ENCODE measurements around the gene CACNA1E. TPM values are rescaled to one million over a fixed set of nuclear protein-coding genes. Genes with fewer than 3 reads are reported as not detected.

CACNA1E gene
- total and polyA plus RNA-seq, 2 experiments from 2014 or later, result 0.32 to 1.1 TPM

DNA sequence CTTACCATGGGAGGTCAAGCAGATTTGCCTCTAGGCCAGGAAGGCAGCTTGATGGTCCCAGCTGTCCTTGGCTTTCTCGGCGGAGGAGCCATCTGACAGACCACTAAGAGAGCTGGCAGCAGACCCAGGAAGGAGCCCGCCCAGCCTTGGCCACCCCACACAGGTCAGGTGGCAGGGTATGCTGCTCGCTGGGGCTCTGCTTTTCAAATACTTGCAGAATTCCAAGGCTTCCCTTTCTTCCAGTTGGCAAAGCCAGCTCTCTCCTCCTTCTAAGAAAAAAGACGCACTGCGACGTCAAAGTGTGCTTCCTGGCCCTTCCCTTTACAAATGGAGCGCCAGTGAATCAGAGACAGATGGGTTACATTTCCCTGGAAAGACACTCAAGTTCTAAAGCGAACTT, 229.4 kb downstream of the CACNA1E start:
- Histone ChIP-seq H2AFZ (no peak overlapping the region), H3K27ac (ENCODE audit: low read depth) (no peak overlapping the region), H3K4me1 (ENCODE audit: insufficient read depth) (peaks cover 10% of the 10 kb centered on the region), H3K4me2 (no peak overlapping the region), H3K79me2 (replicated peaks; ENCODE audit: insufficient read depth) (no peaks in the 10 kb centered on the region), H3K9me2 (ENCODE audit: insufficient read depth) (peaks cover 30% of the 10 kb centered on the region), H3K36me3 (ENCODE audit: insufficient read depth) (no peaks in the 10 kb centered on the region), H3K27me3 (ENCODE audit: insufficient read depth) (no peaks in the 10 kb centered on the region), H3F3A (replicated peaks; ENCODE audit: low read depth) (no peaks in the 10 kb centered on the region), H3K4me3 (no peak overlapping the region), H4K20me1 (replicated peaks; ENCODE audit: insufficient read depth) (no peaks in the 10 kb centered on the region)
- H3K27me3 Mint-ChIP-seq (ENCODE audit: insufficient read depth, low read depth, poor library complexity), result peaks cover 9% of the 10 kb centered on the region
- no peak overlapping the region for H3K4me3 Mint-ChIP-seq
- H3K27ac Mint-ChIP-seq, result no peak overlapping the region
- no peak for TF ChIP-seq POLR2AphosphoS5 (IDR thresholded peaks at IDR 0.05; ENCODE audit: low read depth)
- no peaks in the 10 kb centered on the region for H3K36me3 Mint-ChIP-seq (ENCODE audit: low read depth)
- peaks cover 25% of the 10 kb centered on the region for H3K4me1 Mint-ChIP-seq
- no peaks in the 10 kb centered on the region; the same call in 2 of the 3 replicates for H3K9me3 Mint-ChIP-seq
- no peak for DNase-seq (ENCODE audit: low spot score)
- ATAC-seq, result no peak

DNA sequence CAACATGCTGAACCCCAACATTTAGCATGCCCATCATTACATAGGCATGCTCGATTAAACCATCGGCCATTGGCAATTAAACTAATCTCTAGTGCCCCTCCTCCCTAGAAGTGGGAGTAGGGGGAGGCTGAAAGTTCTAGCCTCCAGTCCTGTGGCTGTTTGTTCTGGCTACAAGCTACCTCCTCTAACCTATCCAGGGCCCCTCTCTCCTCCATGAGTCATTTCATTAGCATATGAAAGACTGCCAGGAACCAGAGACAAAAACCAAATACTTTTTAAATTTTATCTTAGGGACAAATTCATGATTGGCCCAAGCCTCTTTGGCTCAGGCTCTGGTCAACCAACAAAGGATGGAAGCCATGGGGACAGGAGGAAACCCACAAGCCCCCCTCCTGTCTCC, 231.1 kb downstream of the CACNA1E start:
- peaks cover 5% of the 10 kb centered on the region for H3K27me3 Mint-ChIP-seq (ENCODE audit: insufficient read depth, low read depth, poor library complexity)
- H2AFZ ChIP-seq, result peak overlapping the region; percentile 83; the same call in 1 of the 2 replicates
- H3K4me1 Mint-ChIP-seq, result peaks cover 36% of the 10 kb centered on the region
- no peaks in the 10 kb centered on the region for H4K20me1 ChIP-seq (replicated peaks; ENCODE audit: insufficient read depth)
- H3K27ac ChIP-seq (ENCODE audit: low read depth), result no peak overlapping the region
- peaks cover 24% of the 10 kb centered on the region; the same call in 1 of the 2 replicates for H3K9me2 ChIP-seq (ENCODE audit: insufficient read depth)
- no peaks in the 10 kb centered on the region for H3K36me3 ChIP-seq (ENCODE audit: insufficient read depth)
- no peaks in the 10 kb centered on the region for H3K27me3 ChIP-seq (ENCODE audit: insufficient read depth)
- peak; percentile 73 for ATAC-seq
- H3K4me3 ChIP-seq, result no peak overlapping the region
- H3K79me2 ChIP-seq (replicated peaks; ENCODE audit: insufficient read depth), result no peaks in the 10 kb centered on the region
- no peak overlapping the region; the same call in 1 of the 2 replicates for H3K4me2 ChIP-seq
- no peak overlapping the region for H3K27ac Mint-ChIP-seq
- H3K4me1 ChIP-seq (ENCODE audit: insufficient read depth), result peaks cover 15% of the 10 kb centered on the region
- no peaks in the 10 kb centered on the region; the same call in 2 of the 3 replicates for H3K9me3 Mint-ChIP-seq
- DNase-seq (ENCODE audit: low spot score), result peak; percentile 27
- H3K4me3 Mint-ChIP-seq, result no peak overlapping the region
- no peaks in the 10 kb centered on the region for H3K36me3 Mint-ChIP-seq (ENCODE audit: low read depth)
- no peaks in the 10 kb centered on the region for H3F3A ChIP-seq (replicated peaks; ENCODE audit: low read depth)
- TF ChIP-seq, protein P1, sequence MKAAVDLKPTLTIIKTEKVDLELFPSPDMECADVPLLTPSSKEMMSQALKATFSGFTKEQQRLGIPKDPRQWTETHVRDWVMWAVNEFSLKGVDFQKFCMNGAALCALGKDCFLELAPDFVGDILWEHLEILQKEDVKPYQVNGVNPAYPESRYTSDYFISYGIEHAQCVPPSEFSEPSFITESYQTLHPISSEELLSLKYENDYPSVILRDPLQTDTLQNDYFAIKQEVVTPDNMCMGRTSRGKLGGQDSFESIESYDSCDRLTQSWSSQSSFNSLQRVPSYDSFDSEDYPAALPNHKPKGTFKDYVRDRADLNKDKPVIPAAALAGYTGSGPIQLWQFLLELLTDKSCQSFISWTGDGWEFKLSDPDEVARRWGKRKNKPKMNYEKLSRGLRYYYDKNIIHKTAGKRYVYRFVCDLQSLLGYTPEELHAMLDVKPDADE (IDR thresholded peaks at IDR 0.05), result no peak
- TF ChIP-seq, protein P2, sequence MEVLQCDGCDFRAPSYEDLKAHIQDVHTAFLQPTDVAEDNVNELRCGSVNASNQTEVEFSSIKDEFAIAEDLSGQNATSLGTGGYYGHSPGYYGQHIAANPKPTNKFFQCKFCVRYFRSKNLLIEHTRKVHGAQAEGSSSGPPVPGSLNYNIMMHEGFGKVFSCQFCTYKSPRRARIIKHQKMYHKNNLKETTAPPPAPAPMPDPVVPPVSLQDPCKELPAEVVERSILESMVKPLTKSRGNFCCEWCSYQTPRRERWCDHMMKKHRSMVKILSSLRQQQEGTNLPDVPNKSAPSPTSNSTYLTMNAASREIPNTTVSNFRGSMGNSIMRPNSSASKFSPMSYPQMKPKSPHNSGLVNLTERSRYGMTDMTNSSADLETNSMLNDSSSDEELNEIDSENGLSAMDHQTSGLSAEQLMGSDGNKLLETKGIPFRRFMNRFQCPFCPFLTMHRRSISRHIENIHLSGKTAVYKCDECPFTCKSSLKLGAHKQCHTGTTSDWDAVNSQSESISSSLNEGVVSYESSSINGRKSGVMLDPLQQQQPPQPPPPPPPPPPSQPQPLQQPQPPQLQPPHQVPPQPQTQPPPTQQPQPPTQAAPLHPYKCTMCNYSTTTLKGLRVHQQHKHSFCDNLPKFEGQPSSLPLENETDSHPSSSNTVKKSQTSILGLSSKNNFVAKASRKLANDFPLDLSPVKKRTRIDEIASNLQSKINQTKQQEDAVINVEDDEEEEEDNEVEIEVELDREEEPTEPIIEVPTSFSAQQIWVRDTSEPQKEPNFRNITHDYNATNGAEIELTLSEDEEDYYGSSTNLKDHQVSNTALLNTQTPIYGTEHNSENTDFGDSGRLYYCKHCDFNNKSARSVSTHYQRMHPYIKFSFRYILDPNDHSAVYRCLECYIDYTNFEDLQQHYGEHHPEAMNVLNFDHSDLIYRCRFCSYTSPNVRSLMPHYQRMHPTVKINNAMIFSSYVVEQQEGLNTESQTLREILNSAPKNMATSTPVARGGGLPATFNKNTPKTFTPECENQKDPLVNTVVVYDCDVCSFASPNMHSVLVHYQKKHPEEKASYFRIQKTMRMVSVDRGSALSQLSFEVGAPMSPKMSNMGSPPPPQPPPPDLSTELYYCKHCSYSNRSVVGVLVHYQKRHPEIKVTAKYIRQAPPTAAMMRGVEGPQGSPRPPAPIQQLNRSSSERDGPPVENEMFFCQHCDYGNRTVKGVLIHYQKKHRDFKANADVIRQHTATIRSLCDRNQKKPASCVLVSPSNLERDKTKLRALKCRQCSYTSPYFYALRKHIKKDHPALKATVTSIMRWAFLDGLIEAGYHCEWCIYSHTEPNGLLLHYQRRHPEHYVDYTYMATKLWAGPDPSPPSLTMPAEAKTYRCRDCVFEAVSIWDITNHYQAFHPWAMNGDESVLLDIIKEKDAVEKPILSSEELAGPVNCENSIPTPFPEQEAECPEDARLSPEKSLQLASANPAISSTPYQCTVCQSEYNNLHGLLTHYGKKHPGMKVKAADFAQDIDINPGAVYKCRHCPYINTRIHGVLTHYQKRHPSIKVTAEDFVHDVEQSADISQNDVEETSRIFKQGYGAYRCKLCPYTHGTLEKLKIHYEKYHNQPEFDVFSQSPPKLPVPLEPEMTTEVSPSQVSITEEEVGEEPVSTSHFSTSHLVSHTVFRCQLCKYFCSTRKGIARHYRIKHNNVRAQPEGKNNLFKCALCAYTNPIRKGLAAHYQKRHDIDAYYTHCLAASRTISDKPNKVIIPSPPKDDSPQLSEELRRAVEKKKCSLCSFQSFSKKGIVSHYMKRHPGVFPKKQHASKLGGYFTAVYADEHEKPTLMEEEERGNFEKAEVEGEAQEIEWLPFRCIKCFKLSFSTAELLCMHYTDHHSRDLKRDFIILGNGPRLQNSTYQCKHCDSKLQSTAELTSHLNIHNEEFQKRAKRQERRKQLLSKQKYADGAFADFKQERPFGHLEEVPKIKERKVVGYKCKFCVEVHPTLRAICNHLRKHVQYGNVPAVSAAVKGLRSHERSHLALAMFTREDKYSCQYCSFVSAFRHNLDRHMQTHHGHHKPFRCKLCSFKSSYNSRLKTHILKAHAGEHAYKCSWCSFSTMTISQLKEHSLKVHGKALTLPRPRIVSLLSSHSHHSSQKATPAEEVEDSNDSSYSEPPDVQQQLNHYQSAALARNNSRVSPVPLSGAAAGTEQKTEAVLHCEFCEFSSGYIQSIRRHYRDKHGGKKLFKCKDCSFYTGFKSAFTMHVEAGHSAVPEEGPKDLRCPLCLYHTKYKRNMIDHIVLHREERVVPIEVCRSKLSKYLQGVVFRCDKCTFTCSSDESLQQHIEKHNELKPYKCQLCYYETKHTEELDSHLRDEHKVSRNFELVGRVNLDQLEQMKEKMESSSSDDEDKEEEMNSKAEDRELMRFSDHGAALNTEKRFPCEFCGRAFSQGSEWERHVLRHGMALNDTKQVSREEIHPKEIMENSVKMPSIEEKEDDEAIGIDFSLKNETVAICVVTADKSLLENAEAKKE (CRISPR knock-in tag; IDR thresholded peaks at IDR 0.05), result no peak
- no peak for TF ChIP-seq STAT1 (IDR thresholded peaks at IDR 0.05; ENCODE audit: unreplicated experiment)
- TF ChIP-seq JUNB (IDR thresholded peaks at IDR 0.05; ENCODE audit: unreplicated experiment), result no peak
- TF ChIP-seq, protein P3, sequence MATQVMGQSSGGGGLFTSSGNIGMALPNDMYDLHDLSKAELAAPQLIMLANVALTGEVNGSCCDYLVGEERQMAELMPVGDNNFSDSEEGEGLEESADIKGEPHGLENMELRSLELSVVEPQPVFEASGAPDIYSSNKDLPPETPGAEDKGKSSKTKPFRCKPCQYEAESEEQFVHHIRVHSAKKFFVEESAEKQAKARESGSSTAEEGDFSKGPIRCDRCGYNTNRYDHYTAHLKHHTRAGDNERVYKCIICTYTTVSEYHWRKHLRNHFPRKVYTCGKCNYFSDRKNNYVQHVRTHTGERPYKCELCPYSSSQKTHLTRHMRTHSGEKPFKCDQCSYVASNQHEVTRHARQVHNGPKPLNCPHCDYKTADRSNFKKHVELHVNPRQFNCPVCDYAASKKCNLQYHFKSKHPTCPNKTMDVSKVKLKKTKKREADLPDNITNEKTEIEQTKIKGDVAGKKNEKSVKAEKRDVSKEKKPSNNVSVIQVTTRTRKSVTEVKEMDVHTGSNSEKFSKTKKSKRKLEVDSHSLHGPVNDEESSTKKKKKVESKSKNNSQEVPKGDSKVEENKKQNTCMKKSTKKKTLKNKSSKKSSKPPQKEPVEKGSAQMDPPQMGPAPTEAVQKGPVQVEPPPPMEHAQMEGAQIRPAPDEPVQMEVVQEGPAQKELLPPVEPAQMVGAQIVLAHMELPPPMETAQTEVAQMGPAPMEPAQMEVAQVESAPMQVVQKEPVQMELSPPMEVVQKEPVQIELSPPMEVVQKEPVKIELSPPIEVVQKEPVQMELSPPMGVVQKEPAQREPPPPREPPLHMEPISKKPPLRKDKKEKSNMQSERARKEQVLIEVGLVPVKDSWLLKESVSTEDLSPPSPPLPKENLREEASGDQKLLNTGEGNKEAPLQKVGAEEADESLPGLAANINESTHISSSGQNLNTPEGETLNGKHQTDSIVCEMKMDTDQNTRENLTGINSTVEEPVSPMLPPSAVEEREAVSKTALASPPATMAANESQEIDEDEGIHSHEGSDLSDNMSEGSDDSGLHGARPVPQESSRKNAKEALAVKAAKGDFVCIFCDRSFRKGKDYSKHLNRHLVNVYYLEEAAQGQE (IDR thresholded peaks at IDR 0.05; ENCODE audit: unreplicated experiment), result no peak
- no peak for TF ChIP-seq ZNF331 (CRISPR knock-in tag; IDR thresholded peaks at IDR 0.05; ENCODE audit: low read depth)
- no peak for TF ChIP-seq EZH2 (IDR thresholded peaks at IDR 0.05; ENCODE audit: low read depth, unreplicated experiment)
- TF ChIP-seq CREB1 (CRISPR knock-in tag; IDR thresholded peaks at IDR 0.05; ENCODE audit: low read depth), result no peak
- no peak for TF ChIP-seq ZNF114 (CRISPR knock-in tag; IDR thresholded peaks at IDR 0.05)
- no peak for TF ChIP-seq POLR2AphosphoS5 (IDR thresholded peaks at IDR 0.05; ENCODE audit: low read depth)
- TF ChIP-seq NANOG (IDR thresholded peaks at IDR 0.05; ENCODE audit: borderline replicate concordance), result no peak
